Gastroesophageal sphincter (tissue), 3 donors: Measurements from ENCODE around the gene KATNIP.

ENCODE experiments used
- CTCF ChIP-seq, 4 experiments: fragments of 200-600 bp in 2 of 4; fragments of 450-650 bp in 2 of 4; sonication (generic) in 1 of 4; IDR thresholded peaks; one replicate each; pipeline ENCODE4 v1.5.1; 2017 to 2019; ENCODE audit warnings: antibody characterized with exemption in 4 of 4, mild to moderate bottlenecking in 2 of 4, moderate library complexity in 2 of 4
- POLR2A ChIP-seq, 2 donors: fragments of 450-650 bp; IDR thresholded peaks; one replicate each; pipeline ENCODE4 v1.6.1; 2017; ENCODE audit warnings: antibody characterized with exemption in 2 of 2, mild to moderate bottlenecking in 2 of 2, moderate library complexity in 1 of 2

GRCh38 chr16:27506771-27507170, 43.2 kb upstream of the KATNIP start:
- no peak for TF ChIP-seq CTCF (IDR thresholded peaks at IDR 0.05)
- TF ChIP-seq POLR2A (IDR thresholded peaks at IDR 0.05) = no peak
